Measurements from ENCODE around the gene DGKG.

The DGKG gene

DNA sequence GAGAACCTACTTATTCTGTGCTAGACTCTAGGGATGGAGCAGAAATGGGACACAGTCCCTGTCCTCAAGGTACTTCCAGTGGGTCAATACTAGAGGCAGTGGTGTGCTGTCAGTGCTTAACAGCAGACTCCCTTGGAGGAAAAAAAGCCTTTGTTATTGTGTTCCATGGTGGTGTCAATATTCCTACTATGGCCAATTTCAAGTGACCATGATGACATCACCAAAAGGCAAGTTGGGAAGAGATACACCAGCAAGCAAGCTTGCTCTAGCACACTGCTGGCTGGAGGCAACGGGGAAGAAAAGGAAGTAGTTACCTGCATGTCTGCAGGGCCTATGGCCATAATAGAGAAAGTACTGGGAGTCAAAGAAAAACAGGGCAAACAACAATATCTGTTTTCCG, 163.6 kb downstream of the DGKG start:
- Histone ChIP-seq H3K27me3 (ENCODE audit: insufficient read depth, low read length, poor library complexity, severe bottlenecking) (no peaks in the 10 kb centered on the region), H3K9me3 (ENCODE audit: insufficient read depth, low read depth, low read length) (no peaks in the 10 kb centered on the region), H4K20me1 (ENCODE audit: insufficient read depth, low read length, poor library complexity, severe bottlenecking) (no peaks in the 10 kb centered on the region), H3K36me3 (ENCODE audit: insufficient read depth, low read length) (no peaks in the 10 kb centered on the region), H3F3A (ENCODE audit: low read depth) (no peaks in the 10 kb centered on the region), H3K9ac (ENCODE audit: low read depth, low read length, poor library complexity, severe bottlenecking) (no peak overlapping the region), H3K79me2 (ENCODE audit: insufficient read depth, low read length) (no peaks in the 10 kb centered on the region), H3K9me2 (replicated peaks; ENCODE audit: low read depth, low read length) (no peaks in the 10 kb centered on the region), H2AFZ (ENCODE audit: low read length) (no peak overlapping the region), H3K4me3 (ENCODE audit: low read length, poor library complexity, severe bottlenecking) (no peak overlapping the region), H3K4me2 (ENCODE audit: low read depth, low read length, poor library complexity, severe bottlenecking) (no peak overlapping the region), H3K4me1 (ENCODE audit: insufficient read depth, low read length, poor library complexity, severe bottlenecking) (no peaks in the 10 kb centered on the region)
- TF ChIP-seq EZH2phosphoT487 (IDR thresholded peaks at IDR 0.05; ENCODE audit: borderline replicate concordance), result no peak
- TF ChIP-seq, protein P1, sequence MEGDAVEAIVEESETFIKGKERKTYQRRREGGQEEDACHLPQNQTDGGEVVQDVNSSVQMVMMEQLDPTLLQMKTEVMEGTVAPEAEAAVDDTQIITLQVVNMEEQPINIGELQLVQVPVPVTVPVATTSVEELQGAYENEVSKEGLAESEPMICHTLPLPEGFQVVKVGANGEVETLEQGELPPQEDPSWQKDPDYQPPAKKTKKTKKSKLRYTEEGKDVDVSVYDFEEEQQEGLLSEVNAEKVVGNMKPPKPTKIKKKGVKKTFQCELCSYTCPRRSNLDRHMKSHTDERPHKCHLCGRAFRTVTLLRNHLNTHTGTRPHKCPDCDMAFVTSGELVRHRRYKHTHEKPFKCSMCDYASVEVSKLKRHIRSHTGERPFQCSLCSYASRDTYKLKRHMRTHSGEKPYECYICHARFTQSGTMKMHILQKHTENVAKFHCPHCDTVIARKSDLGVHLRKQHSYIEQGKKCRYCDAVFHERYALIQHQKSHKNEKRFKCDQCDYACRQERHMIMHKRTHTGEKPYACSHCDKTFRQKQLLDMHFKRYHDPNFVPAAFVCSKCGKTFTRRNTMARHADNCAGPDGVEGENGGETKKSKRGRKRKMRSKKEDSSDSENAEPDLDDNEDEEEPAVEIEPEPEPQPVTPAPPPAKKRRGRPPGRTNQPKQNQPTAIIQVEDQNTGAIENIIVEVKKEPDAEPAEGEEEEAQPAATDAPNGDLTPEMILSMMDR (conservative IDR thresholded peaks at IDR 0.05; ENCODE audit: low read length), result no peak

- H3K36me3 ChIP-seq (ENCODE audit: insufficient read depth, low read length), result no peaks in the 10 kb centered on the region
- H3K9me3 ChIP-seq (ENCODE audit: insufficient read depth, low read depth, low read length), result no peaks in the 10 kb centered on the region
- H3K9me2 ChIP-seq (replicated peaks; ENCODE audit: low read depth, low read length), result no peaks in the 10 kb centered on the region
- H2AFZ ChIP-seq (ENCODE audit: low read length), result no peak overlapping the region
- H4K20me1 ChIP-seq (ENCODE audit: insufficient read depth, low read length, poor library complexity, severe bottlenecking), result no peaks in the 10 kb centered on the region
- TF ChIP-seq, protein P1 (conservative IDR thresholded peaks at IDR 0.05; ENCODE audit: low read length), result no peak
- no peak for TF ChIP-seq EZH2phosphoT487 (IDR thresholded peaks at IDR 0.05; ENCODE audit: borderline replicate concordance)
- no peak overlapping the region for H3K4me2 ChIP-seq (ENCODE audit: low read depth, low read length, poor library complexity, severe bottlenecking)
- H3K79me2 ChIP-seq (ENCODE audit: insufficient read depth, low read length), result no peaks in the 10 kb centered on the region
- no peak overlapping the region for H3K4me3 ChIP-seq (ENCODE audit: low read length, poor library complexity, severe bottlenecking)
- H3K9ac ChIP-seq (ENCODE audit: low read depth, low read length, poor library complexity, severe bottlenecking), result no peak overlapping the region
- no peaks in the 10 kb centered on the region for H3K4me1 ChIP-seq (ENCODE audit: insufficient read depth, low read length, poor library complexity, severe bottlenecking)
- no peaks in the 10 kb centered on the region for H3F3A ChIP-seq (ENCODE audit: low read depth)
- H3K27me3 ChIP-seq (ENCODE audit: insufficient read depth, low read length, poor library complexity, severe bottlenecking), result no peaks in the 10 kb centered on the region
These were observed 167.6 kb downstream of the DGKG start for GRCh38 chr3:186194451-186194811.

- Histone ChIP-seq H3K4me1 (ENCODE audit: insufficient read depth, low read length, poor library complexity, severe bottlenecking) (no peaks in the 10 kb centered on the region), H3K79me2 (ENCODE audit: insufficient read depth, low read length) (no peaks in the 10 kb centered on the region), H4K20me1 (ENCODE audit: insufficient read depth, low read length, poor library complexity, severe bottlenecking) (no peaks in the 10 kb centered on the region), H3K36me3 (ENCODE audit: insufficient read depth, low read length) (no peaks in the 10 kb centered on the region), H3K4me3 (ENCODE audit: low read length, poor library complexity, severe bottlenecking) (no peak overlapping the region), H3F3A (ENCODE audit: low read depth) (no peaks in the 10 kb centered on the region), H3K9ac (ENCODE audit: low read depth, low read length, poor library complexity, severe bottlenecking) (no peak overlapping the region), H2AFZ (ENCODE audit: low read length) (no peak overlapping the region), H3K4me2 (ENCODE audit: low read depth, low read length, poor library complexity, severe bottlenecking) (no peak overlapping the region), H3K27me3 (ENCODE audit: insufficient read depth, low read length, poor library complexity, severe bottlenecking) (no peaks in the 10 kb centered on the region), H3K9me3 (ENCODE audit: insufficient read depth, low read depth, low read length) (no peaks in the 10 kb centered on the region), H3K9me2 (replicated peaks; ENCODE audit: low read depth, low read length) (no peaks in the 10 kb centered on the region)
- TF ChIP-seq EZH2phosphoT487 (IDR thresholded peaks at IDR 0.05; ENCODE audit: borderline replicate concordance), result no peak
- TF ChIP-seq, protein P1 (conservative IDR thresholded peaks at IDR 0.05; ENCODE audit: low read length), result no peak
These were observed 168.2 kb downstream of the DGKG start for GRCh38 chr3:186193534-186194450.
